22Rv1 (cell line): ENCODE results near the gene HAPSTR1.

Source experiments
- H3K27ac ChIP-seq: fragments of 450-650 bp; 2 replicates; pipeline ENCODE4 v1.5.1; 2017
- CTCF ChIP-seq: fragments of 450-650 bp; IDR thresholded peaks from 2 replicates; pipeline ENCODE4 v1.5.1; 2017; ENCODE audit warnings: mild to moderate bottlenecking
- ZFX ChIP-seq: fragments of 450-650 bp; IDR thresholded peaks from 2 replicates; pipeline ENCODE4 v1.6.1; 2017; ENCODE audit warnings: antibody characterized with exemption, borderline replicate concordance

The HAPSTR1 gene

GRCh38 chr16:9128346-9129342 lies 37.2 kb downstream of the HAPSTR1 start:
- no peak for TF ChIP-seq ZFX
- no peak for TF ChIP-seq CTCF
- H3K27ac ChIP-seq = no peak overlapping the region

DNA sequence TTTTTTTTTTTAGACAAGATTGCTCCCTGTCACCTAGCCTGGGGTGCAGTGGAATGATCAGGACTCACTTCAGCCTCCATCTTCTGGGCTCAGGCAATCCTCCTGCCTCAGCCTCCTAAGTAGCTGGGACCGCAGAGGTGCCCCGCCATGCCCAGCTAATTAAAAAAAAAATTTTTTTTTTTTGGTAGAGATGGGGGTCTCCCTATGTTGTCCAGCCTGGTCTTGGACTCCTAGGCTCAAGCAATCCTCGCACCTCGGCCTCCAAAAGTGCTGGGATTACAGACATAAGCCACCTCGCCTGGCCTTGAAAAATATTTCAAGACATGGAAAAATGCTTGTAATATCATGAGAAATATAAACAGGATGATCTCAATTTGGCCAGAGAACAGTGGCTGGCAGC lies 42.9 kb downstream of the HAPSTR1 start:
- H3K27ac ChIP-seq = no peak overlapping the region
- TF ChIP-seq CTCF (no peak), ZFX (no peak)

GRCh38 chr16:9134739-9135138 lies 43.3 kb downstream of the HAPSTR1 start:
- no peak overlapping the region for H3K27ac ChIP-seq
- TF ChIP-seq ZFX = no peak
- TF ChIP-seq CTCF = peak; percentile 50

- H3K27ac ChIP-seq = no peak overlapping the region
- TF ChIP-seq ZFX (no peak), CTCF (no peak)
Observed at GRCh38 chr16:9135797-9136196, 44.4 kb downstream of the HAPSTR1 start.

- no peak for TF ChIP-seq CTCF
- TF ChIP-seq ZFX = no peak
- no peak overlapping the region for H3K27ac ChIP-seq
Observed at GRCh38 chr16:9136596-9136995, 45.2 kb downstream of the HAPSTR1 start.

DNA sequence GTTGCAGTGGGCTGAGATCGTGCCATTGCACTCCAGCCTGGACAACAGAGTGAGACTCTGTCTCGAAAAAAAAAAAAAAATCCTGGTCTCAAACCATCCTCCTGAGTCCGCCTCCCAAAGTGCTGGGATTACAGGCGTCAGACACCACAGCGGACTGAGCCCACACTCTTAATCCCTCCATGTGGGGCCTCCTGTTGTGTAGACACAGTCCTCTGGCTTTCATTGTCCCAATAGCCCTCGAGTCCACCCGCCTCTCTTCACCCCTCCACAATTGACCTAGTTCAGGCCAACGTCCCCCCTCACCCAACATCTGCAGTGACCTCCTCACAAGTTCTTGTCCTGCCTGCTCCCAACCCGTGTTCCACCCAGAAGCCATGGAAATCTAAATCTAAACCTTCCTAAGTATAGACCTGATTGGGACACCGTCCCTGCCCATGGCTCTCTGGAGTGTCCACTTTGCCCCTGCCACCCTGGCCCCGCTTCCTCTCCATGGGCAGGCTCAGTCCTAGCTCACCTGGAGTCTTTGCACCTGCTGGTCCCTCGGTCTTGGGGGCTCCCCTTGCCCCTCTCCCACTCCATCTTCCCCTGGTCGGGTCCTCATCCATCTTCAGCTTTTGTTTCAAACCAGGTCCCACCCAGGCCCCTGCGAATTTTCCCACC lies 46.7 kb downstream of the HAPSTR1 start:
- no peak overlapping the region for H3K27ac ChIP-seq
- TF ChIP-seq CTCF = no peak
- no peak for TF ChIP-seq ZFX
